ENCODE data around the gene B3GNT3.

- TF ChIP-seq, protein P1, sequence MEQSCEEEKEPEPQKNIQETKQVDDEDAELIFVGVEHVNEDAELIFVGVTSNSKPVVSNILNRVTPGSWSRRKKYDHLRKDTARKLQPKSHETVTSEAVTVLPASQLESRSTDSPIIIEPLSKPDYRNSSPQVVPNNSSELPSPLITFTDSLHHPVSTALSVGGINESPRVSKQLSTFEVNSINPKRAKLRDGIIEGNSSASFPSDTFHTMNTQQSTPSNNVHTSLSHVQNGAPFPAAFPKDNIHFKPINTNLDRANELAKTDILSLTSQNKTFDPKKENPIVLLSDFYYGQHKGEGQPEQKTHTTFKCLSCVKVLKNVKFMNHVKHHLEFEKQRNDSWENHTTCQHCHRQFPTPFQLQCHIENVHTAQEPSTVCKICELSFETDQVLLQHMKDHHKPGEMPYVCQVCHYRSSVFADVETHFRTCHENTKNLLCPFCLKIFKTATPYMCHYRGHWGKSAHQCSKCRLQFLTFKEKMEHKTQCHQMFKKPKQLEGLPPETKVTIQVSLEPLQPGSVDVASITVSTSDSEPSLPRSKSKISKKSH (CRISPR knock-in tag; IDR thresholded peaks at IDR 0.05; ENCODE audit: borderline replicate concordance): no peak
- no peak for TF ChIP-seq ZNF780A (CRISPR knock-in tag; IDR thresholded peaks at IDR 0.05)
- no peak for TF ChIP-seq CREM (IDR thresholded peaks at IDR 0.05)
- no peak for TF ChIP-seq CREM (CRISPR knock-in tag; IDR thresholded peaks at IDR 0.05)
- TF ChIP-seq ZNF747 (CRISPR knock-in tag; IDR thresholded peaks at IDR 0.05; ENCODE audit: borderline replicate concordance): no peak
- no peak for TF ChIP-seq ZNF431 (CRISPR knock-in tag; IDR thresholded peaks at IDR 0.05; ENCODE audit: borderline replicate concordance, low read depth)
These were observed 567 bp upstream of the B3GNT3 start for GRCh38 chr19:17794412-17794730.

All from HepG2 (cell line).